Gastroesophageal sphincter (tissue), 3 donors: ENCODE data around the gene C2CD2L.

Source experiments
- CTCF ChIP-seq, 4 experiments: fragments of 200-600 bp in 2 of 4; fragments of 450-650 bp in 2 of 4; sonication (generic) in 1 of 4; IDR thresholded peaks; one replicate each; pipeline ENCODE4 v1.5.1; 2017 to 2019; ENCODE audit warnings: antibody characterized with exemption in 4 of 4, mild to moderate bottlenecking in 2 of 4, moderate library complexity in 2 of 4
- POLR2A ChIP-seq, 2 donors: fragments of 450-650 bp; IDR thresholded peaks; one replicate each; pipeline ENCODE4 v1.6.1; 2017; ENCODE audit warnings: antibody characterized with exemption in 2 of 2, mild to moderate bottlenecking in 2 of 2, moderate library complexity in 1 of 2
- POLR2AphosphoS5 ChIP-seq: sonication (generic); formaldehyde crosslinking; IDR thresholded peaks from one replicate; pipeline ENCODE4 v1.6.1; 2017; ENCODE audit warnings: antibody characterized with exemption

- TF ChIP-seq CTCF (IDR thresholded peaks at IDR 0.05), result no peak
- TF ChIP-seq POLR2A (IDR thresholded peaks at IDR 0.05), result no peak
- no peak for TF ChIP-seq POLR2AphosphoS5
Measured at GRCh38 chr11:119100994-119101758, 6.0 kb upstream of the C2CD2L start.
